Left renal pelvis (tissue), 4 donors: ENCODE measurements around the gene MED6. TPM values are rescaled to one million over a fixed set of nuclear protein-coding genes. Genes with fewer than 3 reads are reported as not detected.

ENCODE experiments used
- DNase-seq, 4 donors: peaks; one replicate each; pipeline ENCODE4 v3.0.0-alpha.2; 2013; ENCODE audit warnings: low read depth in 4 of 4, low spot score in 3 of 4
- polyA plus RNA-seq, 4 donors: library from polyadenylated mRNA; unstranded; fragments of 120-200 nt; gene quantifications; one replicate each; pipeline ENCODE4 v1.2.1, GENCODE V29; 2013; ENCODE audit not compliant: insufficient read length in 4 of 4

MED6 gene, protein sequence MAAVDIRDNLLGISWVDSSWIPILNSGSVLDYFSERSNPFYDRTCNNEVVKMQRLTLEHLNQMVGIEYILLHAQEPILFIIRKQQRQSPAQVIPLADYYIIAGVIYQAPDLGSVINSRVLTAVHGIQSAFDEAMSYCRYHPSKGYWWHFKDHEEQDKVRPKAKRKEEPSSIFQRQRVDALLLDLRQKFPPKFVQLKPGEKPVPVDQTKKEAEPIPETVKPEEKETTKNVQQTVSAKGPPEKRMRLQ
- 10 to 100 TPM; 36.1 to 45.8 (median 40.4) TPM for polyA plus RNA-seq

DNA sequence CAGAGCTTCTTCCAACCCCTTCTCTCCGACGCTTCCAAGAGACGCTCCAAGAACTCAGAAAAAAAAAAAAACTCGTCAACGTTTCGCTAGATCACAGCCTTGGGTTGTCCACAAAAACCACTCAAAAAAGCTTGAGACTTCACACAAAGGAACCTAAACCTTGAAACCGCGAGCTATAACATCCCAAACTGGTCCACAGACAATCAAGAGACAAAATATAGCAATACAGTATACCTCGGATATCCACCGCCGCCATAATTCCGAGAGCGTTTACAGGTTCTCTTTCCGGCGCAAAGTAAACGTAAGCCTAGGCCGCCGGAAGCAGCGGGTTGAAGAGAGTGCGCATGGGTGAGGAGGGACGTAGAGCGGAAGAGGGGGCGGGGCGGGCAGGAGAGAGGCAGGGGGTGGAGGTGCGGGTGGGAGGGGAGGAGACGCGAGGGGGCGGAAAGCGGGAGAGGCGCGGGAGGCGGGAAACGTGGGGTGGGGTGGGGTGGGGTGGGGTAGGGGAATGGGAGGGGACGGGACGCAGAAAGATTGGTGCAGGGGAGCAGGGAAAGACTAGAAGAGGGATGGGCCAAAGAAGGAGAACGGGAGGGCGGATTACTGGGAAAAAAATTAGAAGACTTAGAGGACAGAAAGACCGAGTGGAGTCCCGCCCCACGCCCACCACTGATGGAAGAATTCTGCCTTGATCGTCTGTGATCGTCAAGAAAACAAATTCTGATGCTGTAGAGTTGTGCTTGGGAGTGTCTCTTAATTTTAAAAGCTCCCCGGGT lies at the start of gene MED6:
Gene MED6, minus strand, starts transcription at position 274 of the 776 bp plus-strand sequence. Its CDS starts 18 bp downstream, at position 256.
- peak; percentile 75 to 93 (median 86) for DNase-seq

DNA sequence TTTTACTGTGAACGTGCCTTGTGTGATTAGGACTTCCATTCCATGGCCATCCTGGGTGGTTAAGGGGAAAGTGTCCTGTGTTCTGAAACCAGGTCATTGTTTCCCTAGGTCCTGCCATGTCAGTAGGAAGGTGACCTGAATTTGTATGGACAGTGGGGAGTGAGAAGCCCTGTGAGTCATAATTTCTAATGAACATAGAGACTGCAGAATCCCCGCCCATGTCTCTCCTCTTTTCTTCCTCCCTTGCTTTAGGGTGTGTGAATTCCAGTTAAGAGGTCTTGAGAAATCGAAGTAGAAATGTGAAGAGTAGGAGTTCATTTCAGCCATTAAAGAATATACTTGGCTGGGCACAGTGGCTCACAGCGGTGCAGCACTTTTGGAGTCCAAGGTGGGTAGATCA lies 49.3 kb upstream of the MED6 start:
- DNase-seq = no peak

DNA sequence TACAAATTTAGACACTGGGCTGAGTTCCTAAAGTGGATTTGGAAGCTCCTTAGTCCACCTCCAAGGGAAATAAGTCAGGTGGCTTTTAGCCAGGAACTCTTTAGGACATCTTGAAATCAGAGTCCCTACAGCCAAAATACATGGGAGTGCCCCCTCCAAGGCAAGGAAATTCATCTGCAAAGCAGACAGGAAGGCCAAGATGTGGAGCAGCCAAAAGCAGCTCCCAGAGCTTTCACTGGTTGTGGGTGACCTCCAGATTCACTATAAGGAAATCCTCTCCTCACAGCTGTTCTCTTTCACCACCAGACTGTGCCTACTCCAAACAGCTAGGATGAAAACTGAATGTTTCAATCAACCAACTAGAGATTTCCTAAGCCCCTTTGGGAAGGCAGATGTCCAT lies 47.9 kb upstream of the MED6 start:
- DNase-seq = no peak

DNA sequence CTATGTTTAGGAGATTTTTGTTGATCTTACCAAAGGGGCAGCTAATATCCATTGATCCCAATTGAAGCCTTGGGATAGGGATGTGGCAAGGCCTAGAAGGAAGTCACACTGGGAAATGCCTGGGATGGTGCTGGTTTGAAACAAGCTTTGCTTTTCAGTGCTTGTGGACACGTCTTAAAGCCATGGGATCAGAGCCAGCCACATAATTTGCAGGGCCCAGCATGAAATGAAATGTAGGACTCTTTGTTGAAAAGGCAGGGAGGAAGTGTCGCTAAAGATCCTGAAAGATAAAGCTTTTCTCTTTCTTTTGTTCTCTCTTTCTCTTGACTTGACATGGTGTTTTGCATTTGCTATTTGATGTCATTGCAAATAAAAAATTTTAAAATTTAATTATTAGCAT lies 46.2 kb upstream of the MED6 start:
- no peak for DNase-seq

DNA sequence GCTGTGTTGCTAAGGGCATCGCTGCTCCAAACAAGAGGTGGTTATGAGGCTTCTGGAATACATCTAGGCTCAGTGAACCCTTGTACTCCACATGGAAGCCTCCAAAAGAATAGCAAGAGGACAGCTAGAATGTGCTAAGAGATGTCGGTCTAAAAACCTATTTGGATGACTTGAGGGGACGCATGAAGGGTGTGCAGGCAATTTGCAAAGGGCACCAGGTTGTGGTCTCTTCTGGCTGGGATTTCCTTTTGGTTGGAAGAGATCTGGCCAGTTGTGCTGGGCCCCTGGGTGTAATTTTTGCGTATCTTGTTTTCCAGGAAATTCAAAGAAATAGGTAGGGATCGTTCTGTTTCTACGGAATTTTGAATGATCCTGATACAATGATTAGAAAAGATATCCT lies 45.4 kb upstream of the MED6 start:
- DNase-seq = no peak

DNA sequence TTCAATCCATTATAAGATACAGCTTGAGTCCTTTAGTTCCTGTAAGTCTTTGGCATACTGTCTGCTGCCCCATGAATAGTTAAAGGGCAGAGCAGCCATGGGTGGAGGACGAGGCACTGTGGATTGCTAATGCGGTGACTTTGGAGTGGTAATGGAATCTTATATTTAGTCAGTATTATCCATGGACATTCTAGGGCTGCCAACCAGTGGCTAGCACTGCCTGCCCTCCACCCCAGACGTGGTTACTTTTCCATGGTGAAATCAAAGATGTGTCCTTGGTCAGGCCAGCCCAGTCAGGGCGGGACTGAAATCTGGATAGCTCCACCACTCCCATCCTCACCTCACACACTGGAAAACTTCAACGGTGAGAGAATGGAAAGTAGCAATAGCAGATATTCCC lies 43.5 kb upstream of the MED6 start:
- DNase-seq = no peak

DNA sequence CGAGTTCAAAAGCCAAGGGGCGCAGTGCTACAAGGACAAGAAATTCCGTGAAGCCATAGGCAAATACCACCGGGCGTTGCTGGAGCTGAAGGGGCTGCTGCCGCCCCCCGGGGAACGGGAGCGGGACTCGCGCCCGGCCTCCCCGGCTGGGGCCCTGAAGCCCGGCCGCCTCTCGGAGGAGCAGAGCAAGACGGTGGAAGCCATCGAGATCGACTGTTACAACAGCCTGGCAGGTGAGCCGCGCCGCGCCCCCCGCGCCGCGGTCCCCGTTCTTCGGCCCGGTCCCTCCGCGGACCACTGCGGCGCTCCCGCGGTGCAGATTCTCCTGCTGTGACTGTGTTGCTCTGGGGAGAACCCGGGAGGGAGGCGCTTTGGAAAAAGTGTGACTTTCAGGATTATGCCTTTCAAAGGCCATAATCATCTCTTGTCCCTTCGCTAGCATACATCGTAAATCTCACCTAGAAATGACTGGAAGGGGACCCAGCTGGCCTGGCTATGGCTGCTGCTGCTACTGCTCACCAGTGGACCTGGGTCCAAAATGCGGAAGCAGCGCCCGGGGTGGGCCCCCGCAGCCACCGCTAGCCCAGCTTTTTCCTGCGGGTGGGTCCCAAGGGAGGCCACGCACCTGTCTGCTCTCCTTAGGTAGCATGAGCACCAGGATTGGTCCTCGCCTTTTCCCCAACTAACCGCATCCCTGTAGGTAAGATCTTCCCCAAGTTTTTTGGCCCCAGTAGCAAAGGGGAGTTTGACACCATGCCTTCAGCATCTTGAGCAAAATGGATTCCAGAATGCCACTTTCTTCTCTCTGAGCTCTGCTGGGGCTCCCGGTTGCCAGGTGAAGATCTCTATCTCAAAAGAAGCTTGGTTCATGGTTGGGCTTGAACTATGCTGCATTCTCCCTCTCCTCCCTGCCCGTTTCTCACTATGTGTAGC lies 42.1 kb upstream of the MED6 start:
- no peak for DNase-seq

DNA sequence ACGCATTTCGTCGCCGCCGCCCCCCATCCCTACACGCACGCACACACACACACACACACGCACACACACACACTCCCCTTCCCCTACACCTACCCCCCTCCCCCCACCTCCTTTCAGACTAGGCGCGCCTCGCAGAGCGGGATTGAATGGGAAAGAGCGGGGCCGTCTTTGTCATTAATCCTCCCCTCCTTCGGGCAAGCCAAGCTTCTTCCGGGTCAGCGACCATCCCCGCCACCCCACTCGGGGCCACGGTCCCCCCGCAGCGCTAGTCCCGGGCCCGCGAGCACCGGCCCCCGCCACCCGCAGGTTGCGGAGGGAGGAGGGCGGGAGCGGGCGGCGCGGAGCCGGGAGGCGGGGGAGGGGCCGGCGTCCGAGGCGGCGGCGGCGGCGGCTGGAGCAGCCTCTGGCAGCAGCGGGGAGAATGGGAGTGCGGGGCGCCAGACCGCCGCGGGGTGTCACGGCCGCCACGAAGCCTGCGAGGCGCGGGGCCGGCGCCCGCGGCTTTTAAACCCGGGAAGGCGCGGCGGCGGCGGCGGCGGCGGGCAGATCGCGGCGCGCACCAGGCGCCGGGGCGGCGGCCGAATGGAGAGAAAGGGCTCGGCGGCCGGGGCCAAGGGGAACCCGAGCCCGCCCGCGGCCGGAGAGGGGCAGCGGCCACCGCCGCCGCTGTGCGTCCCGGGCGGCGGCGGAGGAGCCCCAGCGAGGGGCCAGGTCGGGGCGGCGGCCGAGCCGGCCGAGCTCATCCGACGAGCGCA lies 41.3 kb upstream of the MED6 start, which contains the start of gene TTC9:
Gene TTC9, plus strand, starts transcription at position 369 of the 755 bp plus-strand sequence. Its CDS starts 214 bp downstream, at position 583.
- DNase-seq = no peak

DNA sequence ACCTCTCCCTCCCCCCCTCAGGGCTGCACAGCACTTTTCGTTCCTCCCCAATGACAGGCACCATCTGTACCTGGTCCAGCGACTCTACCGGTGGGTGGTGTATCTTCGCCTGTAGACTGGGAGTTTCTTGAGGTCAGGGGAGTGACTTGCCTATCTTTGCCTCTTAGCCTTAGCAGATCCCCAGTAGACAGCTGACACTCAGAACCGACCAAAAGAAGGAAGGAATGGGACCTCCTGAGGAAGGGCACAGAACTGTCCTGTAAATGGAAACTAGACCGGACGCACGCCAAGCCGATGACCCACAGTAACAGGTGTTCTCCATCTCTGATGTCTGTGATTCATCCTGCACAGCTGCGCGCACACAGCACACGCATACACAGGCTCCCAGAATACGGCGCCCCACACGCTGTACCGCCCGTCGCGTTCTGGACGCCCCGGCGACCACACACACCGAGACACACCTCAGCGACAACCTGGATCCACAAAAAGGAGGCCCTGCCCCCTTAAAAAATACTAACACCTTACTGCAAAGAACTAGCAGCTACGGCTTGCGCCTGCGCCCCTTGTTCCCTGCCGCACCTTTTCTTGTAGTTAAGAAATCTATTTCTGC lies 40.6 kb upstream of the MED6 start:
- DNase-seq = no peak

DNA sequence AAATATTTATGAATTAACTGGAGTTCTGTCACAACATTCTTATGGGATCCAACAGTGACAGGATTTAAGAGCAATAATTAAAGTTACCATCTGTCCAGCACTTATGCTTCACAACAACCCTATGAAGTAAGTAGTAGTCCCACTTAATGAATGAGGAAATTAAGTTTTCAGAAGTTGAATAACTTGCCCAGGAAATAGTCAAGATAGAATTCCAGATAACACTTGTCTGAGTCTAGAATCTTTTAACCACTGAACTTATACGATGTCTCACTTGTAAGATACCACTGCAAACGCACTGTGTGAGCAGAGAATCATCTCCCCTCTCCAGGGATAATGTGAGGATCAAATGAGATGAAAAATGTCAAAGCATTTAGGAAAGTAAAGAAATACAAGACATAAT lies 38.0 kb upstream of the MED6 start:
- DNase-seq = no peak

DNA sequence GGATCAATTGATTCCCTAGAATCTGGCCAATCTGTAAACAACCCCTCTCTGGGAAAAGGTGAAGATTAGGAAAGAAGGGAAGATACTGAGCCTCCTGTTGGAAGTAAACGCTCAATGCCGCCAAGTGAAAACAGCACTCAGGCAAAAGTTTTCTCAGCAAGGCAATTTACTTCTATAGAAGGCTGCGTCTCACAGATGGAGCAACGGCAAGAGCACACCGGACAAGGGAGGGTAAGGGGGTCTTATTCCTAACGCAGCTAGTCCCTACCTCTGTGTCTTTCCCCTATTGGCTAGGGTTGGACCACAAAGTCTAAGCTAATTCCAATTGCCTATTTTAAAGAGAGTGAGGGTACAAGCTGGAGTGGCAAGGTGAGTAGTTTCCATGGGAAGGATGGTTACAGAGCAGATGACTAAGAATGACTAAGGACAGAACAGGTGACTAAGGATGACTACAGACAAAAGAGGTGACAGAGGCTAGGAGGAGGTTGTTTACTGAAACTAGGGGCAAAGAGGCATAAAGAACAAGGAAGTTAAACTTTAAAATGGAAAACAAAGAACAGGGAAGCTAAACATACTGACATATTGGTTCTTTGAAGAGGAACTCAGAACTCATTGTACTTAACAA lies 35.6 kb upstream of the MED6 start:
- no peak for DNase-seq

DNA sequence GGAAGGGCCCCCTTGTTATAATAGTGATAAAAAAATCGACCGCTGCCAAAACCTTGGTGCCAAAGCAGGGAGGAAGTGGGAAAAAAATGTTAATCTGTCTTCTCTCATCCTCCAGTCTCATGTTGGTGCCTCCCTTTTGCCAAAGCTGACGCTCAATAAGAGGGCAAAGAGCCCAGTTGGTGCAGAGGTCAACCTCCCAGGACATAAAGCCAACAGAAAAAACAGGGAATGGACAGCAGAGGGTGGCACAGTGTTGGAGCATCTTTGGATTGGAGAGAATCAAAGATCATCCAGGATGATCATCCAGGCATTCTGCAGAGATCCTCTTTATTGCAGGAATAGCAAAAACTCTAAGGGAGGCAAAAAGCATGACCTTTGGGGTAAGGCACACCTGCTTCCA lies 31.5 kb upstream of the MED6 start:
- DNase-seq = no peak

DNA sequence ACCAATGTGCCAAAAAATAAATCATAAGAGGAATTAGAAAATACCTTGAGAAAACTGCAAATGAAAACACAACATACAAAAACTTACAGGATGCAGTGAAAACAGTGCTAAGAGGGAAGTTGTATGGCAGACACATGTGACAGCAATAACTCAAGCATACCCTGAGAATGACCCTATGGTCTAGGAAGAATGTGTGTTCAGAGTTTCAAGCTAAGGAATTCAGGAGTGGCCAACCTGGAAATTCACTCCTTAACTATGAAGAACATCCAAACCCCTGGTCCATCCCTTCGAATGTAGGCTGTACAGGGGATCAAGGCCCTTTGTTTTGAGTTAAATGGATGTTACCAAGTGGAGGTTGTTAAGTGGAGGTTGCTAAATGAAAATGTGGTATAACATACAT lies 24.5 kb upstream of the MED6 start:
- no peak for DNase-seq

DNA sequence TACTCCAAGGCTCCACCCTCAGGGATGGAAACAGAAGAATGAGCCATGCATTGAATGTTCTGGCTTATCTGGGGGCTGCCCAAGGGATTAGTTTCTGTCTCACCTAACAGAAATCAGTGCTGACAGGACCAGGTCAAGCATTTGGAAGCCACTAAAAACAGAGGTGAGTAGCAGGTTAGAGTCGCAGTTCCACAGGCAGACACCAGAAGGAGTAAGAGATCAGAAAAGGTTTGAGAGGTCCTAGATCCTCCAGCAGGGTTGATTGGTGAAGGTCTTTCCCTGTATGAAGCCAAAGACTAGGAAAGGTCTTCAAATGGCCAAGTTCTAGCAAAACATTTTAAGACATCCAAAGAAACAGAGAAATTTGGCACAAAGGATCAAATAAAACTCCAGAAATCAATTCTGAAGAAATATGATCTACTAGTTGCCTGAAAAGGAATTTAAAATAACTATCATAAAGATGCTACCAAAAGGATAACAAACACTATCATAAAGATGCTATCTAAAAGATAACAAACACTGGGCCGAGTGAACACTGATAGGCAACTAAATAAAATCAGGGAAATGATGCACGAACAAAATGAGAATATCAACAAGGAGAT lies 21.8 kb upstream of the MED6 start:
- no peak for DNase-seq

DNA sequence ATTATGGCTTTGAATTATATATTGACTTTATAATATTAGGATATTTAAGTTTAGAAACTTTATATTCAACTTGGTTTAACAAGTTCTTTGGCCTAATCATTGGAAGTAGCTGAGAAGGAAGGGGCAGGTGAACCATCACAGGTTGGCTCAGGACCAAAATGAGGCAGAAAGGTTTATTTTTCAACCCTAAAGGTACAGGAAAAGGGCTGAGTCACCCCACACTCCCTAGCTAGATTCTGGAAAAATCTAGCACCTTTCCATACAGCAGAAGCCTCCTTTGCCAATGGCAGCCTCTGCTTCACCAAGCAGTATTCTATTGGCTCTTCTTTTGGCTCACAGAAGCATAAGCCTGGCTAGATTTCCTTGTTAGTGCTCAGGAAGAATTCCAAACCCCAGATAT lies 19.3 kb upstream of the MED6 start:
- no peak for DNase-seq

DNA sequence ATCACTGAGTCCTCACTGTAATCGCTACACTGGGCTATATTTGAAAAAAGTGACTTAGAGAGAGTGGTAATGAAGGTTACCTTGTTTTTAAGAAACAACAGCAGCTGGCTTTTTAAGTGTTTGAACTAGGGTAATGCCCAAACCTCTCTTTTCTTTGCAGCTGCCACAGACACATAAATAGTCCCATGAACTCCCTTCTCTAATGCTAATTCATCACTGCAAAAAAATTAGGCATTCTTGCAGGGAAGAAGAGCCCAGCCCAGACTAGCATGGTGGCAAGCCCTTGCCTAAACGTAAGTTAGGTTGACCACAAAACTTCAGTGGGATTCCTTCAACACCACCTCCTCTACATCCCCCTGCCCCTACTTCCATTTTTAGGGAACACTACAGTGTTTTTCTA lies 17.9 kb upstream of the MED6 start:
- DNase-seq = no peak

DNA sequence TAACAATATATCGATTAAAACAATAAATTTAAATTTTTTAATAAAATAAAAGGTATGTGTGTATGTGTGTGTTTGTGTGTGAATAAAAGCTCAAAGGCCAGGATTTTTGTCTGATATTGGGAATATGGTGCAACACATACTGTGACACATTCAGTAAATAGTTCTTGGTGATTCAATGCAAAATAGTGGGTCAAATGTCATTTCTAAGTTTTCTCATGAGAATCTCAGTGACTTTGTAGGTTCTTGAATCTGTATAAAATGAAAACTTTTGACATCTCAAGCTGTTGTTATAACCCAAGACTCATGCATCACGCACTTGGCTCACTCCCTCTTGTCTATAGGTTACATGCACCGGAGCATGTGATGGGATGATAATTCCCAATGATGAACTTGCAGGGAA lies 16.2 kb upstream of the MED6 start:
- no peak for DNase-seq

DNA sequence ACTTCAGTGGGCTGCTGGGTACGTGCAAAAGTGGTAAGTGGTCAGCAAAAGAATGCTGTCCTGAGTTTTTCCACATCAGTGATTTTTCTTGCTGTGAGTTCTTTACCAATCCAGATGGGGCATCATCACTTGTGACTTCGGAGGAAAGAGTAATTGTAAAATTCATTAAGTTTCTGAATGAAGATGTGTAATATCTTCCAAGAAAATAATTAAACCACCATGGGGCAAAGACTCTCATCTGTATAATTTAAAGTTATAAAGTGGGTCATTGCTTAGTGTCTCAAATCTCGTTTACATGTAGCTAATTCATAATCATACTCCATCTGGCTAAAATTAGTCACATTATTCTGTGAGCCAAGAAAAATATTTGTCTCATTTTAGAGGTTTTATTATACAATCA lies 10.8 kb upstream of the MED6 start:
- DNase-seq = no peak

DNA sequence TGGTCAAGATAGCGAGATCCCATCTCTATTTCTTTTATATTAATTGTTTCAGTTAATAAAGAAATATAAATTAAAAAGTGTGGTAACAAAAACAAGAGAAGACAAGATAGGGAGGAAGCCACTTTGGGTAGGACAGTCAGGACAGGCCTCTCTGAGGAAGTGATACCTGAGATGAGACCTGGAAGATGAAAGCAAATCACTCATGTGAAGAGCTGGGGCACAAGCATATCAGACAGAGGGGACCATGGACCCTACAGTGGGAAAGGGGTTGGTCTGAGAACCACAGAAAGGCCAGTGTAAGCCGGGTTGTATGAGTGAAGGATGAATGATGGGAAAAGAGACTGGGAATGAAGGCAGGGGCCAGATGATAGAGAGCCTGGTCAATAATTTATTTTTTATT lies 1.8 kb upstream of the MED6 start:
- no peak for DNase-seq
